Placental epithelial cell (primary cell): ENCODE measurements around the gene RET. TPM values are rescaled to one million over a fixed set of nuclear protein-coding genes. Genes with fewer than 3 reads are reported as not detected.

Source experiments
- total RNA-seq: library from RNA; depleted of rRNA; stranded (reverse); fragments of >200 nt; gene quantifications from 2 replicates; pipeline ENCODE4 v1.2.3, GENCODE V29; 2012

The RET gene
- under 0.01 and 0.11 TPM in 2 replicates for total RNA-seq

GRCh38 chr10:43076876-43077420, at the start of gene RET:
Gene RET (plus strand): TSS chr10:43077069. CDS start chr10:43077259, 190 bp downstream.

GRCh38 chr10:43138021-43138756, 61.3 kb downstream of the RET start, which contains the start of gene CSGALNACT2:
Gene CSGALNACT2 (plus strand): TSS chr10:43138445. CDS start chr10:43155150, 16,705 bp downstream.

Other genes with a start within 250 kb of the RET start
- gene CSGALNACT2, start 61.4 kb downstream of the RET start, total RNA-seq, result 7.5 and 8.0 TPM in 2 replicates
- gene RASGEF1A, start 190.0 kb downstream of the RET start, total RNA-seq, result 1.2 and 11.2 TPM in 2 replicates